Activated CD4-positive, alpha-beta memory T cell treated with anti-CD3 and anti-CD28 coated beads for 36 hours (primary cell): ENCODE results near the gene ARHGAP36. TPM values are rescaled to one million over a fixed set of nuclear protein-coding genes. Genes with fewer than 3 reads are reported as not detected.

Source experiments
- CTCF ChIA-PET: fragments of 350-600 bp; sonication (Branson Sonifier 250); formaldehyde crosslinking; loops from one replicate; lab custom pipeline; 2021; ENCODE audit warnings: antibody characterized with exemption, inconsistent platforms; lab: Charles Lee
- POLR2A ChIA-PET: fragments of 350-600 bp; sonication (Branson Sonifier 250); formaldehyde crosslinking; loops from one replicate; lab custom pipeline; 2021; ENCODE audit warnings: antibody characterized with exemption; lab: Charles Lee
- DNase-seq: peaks from one replicate; pipeline ENCODE4 v3.0.0-alpha.2; 2020
- H3K27ac Mint-ChIP-seq: one replicate; pipeline ENCODE4 v1.8.0; 2021; ENCODE audit warnings: mixed read lengths
- H3K27me3 Mint-ChIP-seq: one replicate; pipeline ENCODE4 v1.8.0; 2021; ENCODE audit warnings: mixed read lengths
- H3K36me3 Mint-ChIP-seq: one replicate; pipeline ENCODE4 v1.8.0; 2021; ENCODE audit warnings: mixed read lengths
- H3K4me1 Mint-ChIP-seq: one replicate; pipeline ENCODE4 v1.8.0; 2021; ENCODE audit warnings: low read depth, mixed read lengths
- H3K4me3 Mint-ChIP-seq: one replicate; pipeline ENCODE4 v1.8.0; 2021; ENCODE audit warnings: mild to moderate bottlenecking, mixed read lengths
- H3K9me3 Mint-ChIP-seq: one replicate; pipeline ENCODE4 v1.8.0; 2021; ENCODE audit warnings: mixed read lengths
- intact Hi-C: fragments of 100-400 bp; cut with micrococcal nuclease; formaldehyde crosslinking; loops from one replicate; pipeline ENCODE4 v1.15.1; 2023
- total RNA-seq, 2 experiments: library from RNA; stranded (reverse); gene quantifications; one replicate each; pipeline ENCODE4 v1.2.3, GENCODE V29; 2021

The ARHGAP36 gene
- not detected for total RNA-seq

GRCh38 chrX:131058136-131058868 is at the start of gene ARHGAP36:
Gene ARHGAP36 (plus strand): TSS chrX:131058346. CDS start chrX:131081666, 23,320 bp downstream.
- CTCF ChIA-PET, result interaction anchor here (0.6 kb wide), 1 partner anchor 460 kb away, joined by 4 read pairs; no protein-coding TSS in a partner anchor
- DNase-seq, result peak; percentile 10
- Mint-ChIP-seq H3K4me1 (no peaks in the 10 kb centered on the region), H3K27me3 (peaks cover 17% of the 10 kb centered on the region), H3K4me3 (no peak within 1 kb of the TSS), H3K9me3 (no peaks in the 10 kb centered on the region), H3K27ac (no peak within 1 kb of the TSS), H3K36me3 (no peaks in the 10 kb centered on the region)
- intact Hi-C loops, result no loop called here
- POLR2A ChIA-PET, result no interaction called here

- POLR2A ChIA-PET, result no interaction called here
- no peaks in the 10 kb centered on the region for H3K36me3 Mint-ChIP-seq
- intact Hi-C loops, result no loop called here
- CTCF ChIA-PET, result no interaction called here
- H3K4me3 Mint-ChIP-seq, result no peak overlapping the region
- DNase-seq, result no peak
- H3K27me3 Mint-ChIP-seq, result peaks cover 5% of the 10 kb centered on the region
- no peak overlapping the region for H3K27ac Mint-ChIP-seq
- no peaks in the 10 kb centered on the region for H3K9me3 Mint-ChIP-seq
- no peaks in the 10 kb centered on the region for H3K4me1 Mint-ChIP-seq
Measured at GRCh38 chrX:131010186-131010585, 48.0 kb upstream of the ARHGAP36 start.

GRCh38 chrX:131025336-131025735 is 32.8 kb upstream of the ARHGAP36 start:
- POLR2A ChIA-PET, result no interaction called here
- H3K36me3 Mint-ChIP-seq, result no peaks in the 10 kb centered on the region
- intact Hi-C loops, result no loop called here
- H3K4me1 Mint-ChIP-seq, result no peaks in the 10 kb centered on the region
- H3K27ac Mint-ChIP-seq, result no peak overlapping the region
- no peak overlapping the region for H3K4me3 Mint-ChIP-seq
- peaks cover 16% of the 10 kb centered on the region for H3K27me3 Mint-ChIP-seq
- CTCF ChIA-PET, result no interaction called here
- H3K9me3 Mint-ChIP-seq, result peaks cover 2% of the 10 kb centered on the region
- DNase-seq, result no peak

- ChIA-PET POLR2A (no interaction called here), CTCF (no interaction called here)
- Mint-ChIP-seq H3K36me3 (no peaks in the 10 kb centered on the region), H3K4me3 (no peak overlapping the region), H3K4me1 (no peaks in the 10 kb centered on the region), H3K9me3 (no peaks in the 10 kb centered on the region), H3K27ac (no peak overlapping the region), H3K27me3 (peaks cover 2% of the 10 kb centered on the region)
- intact Hi-C loops, result no loop called here
- no peak for DNase-seq
Measured at GRCh38 chrX:131032354-131033230, 25.6 kb upstream of the ARHGAP36 start.

- H3K4me3 Mint-ChIP-seq, result no peak overlapping the region
- POLR2A ChIA-PET, result no interaction called here
Measured at GRCh38 chrX:131034063-131034462, 24.1 kb upstream of the ARHGAP36 start.

GRCh38 chrX:131040781-131041180 is 17.4 kb upstream of the ARHGAP36 start:
- DNase-seq, result no peak

More at GRCh38 chrX:131034063-131034462, 24.1 kb upstream of the ARHGAP36 start:
- H3K27me3 Mint-ChIP-seq, result peaks cover 2% of the 10 kb centered on the region
- no peaks in the 10 kb centered on the region for H3K9me3 Mint-ChIP-seq
- no peaks in the 10 kb centered on the region for H3K36me3 Mint-ChIP-seq
- intact Hi-C loops, result no loop called here
- no peaks in the 10 kb centered on the region for H3K4me1 Mint-ChIP-seq
- H3K27ac Mint-ChIP-seq, result no peak overlapping the region
- DNase-seq, result no peak
- CTCF ChIA-PET, result no interaction called here

GRCh38 chrX:131041667-131042066 is 16.5 kb upstream of the ARHGAP36 start:
- POLR2A ChIA-PET, result no interaction called here
- Mint-ChIP-seq H3K4me1 (no peaks in the 10 kb centered on the region), H3K4me3 (no peak overlapping the region), H3K27ac (no peak overlapping the region), H3K9me3 (no peaks in the 10 kb centered on the region), H3K36me3 (no peaks in the 10 kb centered on the region), H3K27me3 (peaks cover 6% of the 10 kb centered on the region)
- intact Hi-C loops, result no loop called here
- CTCF ChIA-PET, result no interaction called here
- DNase-seq, result no peak

More at GRCh38 chrX:131040781-131041180, 17.4 kb upstream of the ARHGAP36 start:
- Mint-ChIP-seq H3K9me3 (no peaks in the 10 kb centered on the region), H3K27ac (no peak overlapping the region), H3K4me3 (no peak overlapping the region), H3K27me3 (peaks cover 4% of the 10 kb centered on the region), H3K4me1 (no peaks in the 10 kb centered on the region), H3K36me3 (no peaks in the 10 kb centered on the region)
- CTCF ChIA-PET, result no interaction called here
- intact Hi-C loops, result no loop called here
- POLR2A ChIA-PET, result no interaction called here

- no peak overlapping the region for H3K27ac Mint-ChIP-seq
- POLR2A ChIA-PET, result no interaction called here
- intact Hi-C loops, result no loop called here
- H3K4me1 Mint-ChIP-seq, result no peaks in the 10 kb centered on the region
- DNase-seq, result no peak
- H3K9me3 Mint-ChIP-seq, result no peaks in the 10 kb centered on the region
- no peak overlapping the region for H3K4me3 Mint-ChIP-seq
- CTCF ChIA-PET, result no interaction called here
- peaks cover 4% of the 10 kb centered on the region for H3K27me3 Mint-ChIP-seq
- H3K36me3 Mint-ChIP-seq, result no peaks in the 10 kb centered on the region
Measured at GRCh38 chrX:131045726-131046125, 12.4 kb upstream of the ARHGAP36 start.

GRCh38 chrX:131046596-131046995 is 11.6 kb upstream of the ARHGAP36 start:
- peaks cover 3% of the 10 kb centered on the region for H3K27me3 Mint-ChIP-seq
- no peak for DNase-seq
- intact Hi-C loops, result no loop called here
- ChIA-PET CTCF (no interaction called here), POLR2A (no interaction called here)
- H3K27ac Mint-ChIP-seq, result no peak overlapping the region
- no peaks in the 10 kb centered on the region for H3K9me3 Mint-ChIP-seq
- no peaks in the 10 kb centered on the region for H3K36me3 Mint-ChIP-seq
- H3K4me3 Mint-ChIP-seq, result no peak overlapping the region
- H3K4me1 Mint-ChIP-seq, result no peaks in the 10 kb centered on the region

- intact Hi-C loops, result no loop called here
- Mint-ChIP-seq H3K4me3 (no peak overlapping the region), H3K36me3 (no peaks in the 10 kb centered on the region), H3K27me3 (peaks cover 3% of the 10 kb centered on the region), H3K9me3 (no peaks in the 10 kb centered on the region), H3K27ac (no peak overlapping the region), H3K4me1 (no peaks in the 10 kb centered on the region)
- DNase-seq, result no peak
- ChIA-PET CTCF (no interaction called here), POLR2A (no interaction called here)
Measured at GRCh38 chrX:131047180-131047579, 11.0 kb upstream of the ARHGAP36 start.

- no peak overlapping the region for H3K27ac Mint-ChIP-seq
- ChIA-PET POLR2A (no interaction called here), CTCF (no interaction called here)
- no peak overlapping the region for H3K4me3 Mint-ChIP-seq
- no peaks in the 10 kb centered on the region for H3K4me1 Mint-ChIP-seq
- intact Hi-C loops, result no loop called here
- no peaks in the 10 kb centered on the region for H3K36me3 Mint-ChIP-seq
- peaks cover 5% of the 10 kb centered on the region for H3K27me3 Mint-ChIP-seq
- no peaks in the 10 kb centered on the region for H3K9me3 Mint-ChIP-seq
- DNase-seq, result no peak
Measured at GRCh38 chrX:131053076-131053475, 5.1 kb upstream of the ARHGAP36 start.

- H3K27ac Mint-ChIP-seq, result no peak overlapping the region
- intact Hi-C loops, result no loop called here
- H3K9me3 Mint-ChIP-seq, result no peaks in the 10 kb centered on the region
- no peak overlapping the region for H3K4me3 Mint-ChIP-seq
- peaks cover 11% of the 10 kb centered on the region for H3K27me3 Mint-ChIP-seq
- no peaks in the 10 kb centered on the region for H3K36me3 Mint-ChIP-seq
- ChIA-PET POLR2A (no interaction called here), CTCF (no interaction called here)
- H3K4me1 Mint-ChIP-seq, result no peaks in the 10 kb centered on the region
- no peak for DNase-seq
Measured at GRCh38 chrX:131054906-131055305, 3.2 kb upstream of the ARHGAP36 start.
